Mucosa of rectum (tissue), 2 donors: ENCODE measurements around the gene SAPCD1.

Experiments
- H3K27ac ChIP-seq, 2 donors: one replicate each; pipeline ENCODE4 v1.7.0; 2013; ENCODE audit warnings: inconsistent platforms in 2 of 2, low read depth in 2 of 2, low read length in 2 of 2
- H3K27me3 ChIP-seq, 2 donors: one replicate each; pipeline ENCODE4 v1.7.0; 2013; ENCODE audit warnings: low read length in 2 of 2; ENCODE audit not compliant: control insufficient read depth in 2 of 2, insufficient read depth in 2 of 2
- H3K36me3 ChIP-seq, 2 donors: one replicate each; pipeline ENCODE4 v1.7.0; 2013; ENCODE audit warnings: low read length in 2 of 2; ENCODE audit not compliant: control insufficient read depth in 2 of 2, insufficient read depth in 2 of 2
- H3K4me1 ChIP-seq, 2 donors: one replicate each; pipeline ENCODE4 v1.7.0; 2013; ENCODE audit warnings: low read length in 2 of 2, mild to moderate bottlenecking in 1 of 2; ENCODE audit not compliant: control insufficient read depth in 2 of 2, insufficient read depth in 2 of 2
- H3K4me3 ChIP-seq, 2 donors: one replicate each; pipeline ENCODE4 v1.7.0; 2013; ENCODE audit warnings: low read length in 2 of 2
- H3K9ac ChIP-seq, 2 donors: one replicate each; pipeline ENCODE4 v1.7.0; 2013; ENCODE audit warnings: low read length in 2 of 2, low read depth in 1 of 2, mild to moderate bottlenecking in 1 of 2
- H3K9me3 ChIP-seq, 2 donors: one replicate each; pipeline ENCODE4 v1.7.0; 2013; ENCODE audit warnings: low read length in 2 of 2; ENCODE audit not compliant: control insufficient read depth in 2 of 2
- donor health status: healthy.
- donor health status: Normal muscosa, but diverticular disease.

Gene SAPCD1

GRCh38 chr6:31768363-31769257 is 6.2 kb downstream of the SAPCD1 start:
- no peak overlapping the region for H3K9ac ChIP-seq
- no peak overlapping the region for H3K27ac ChIP-seq

DNA sequence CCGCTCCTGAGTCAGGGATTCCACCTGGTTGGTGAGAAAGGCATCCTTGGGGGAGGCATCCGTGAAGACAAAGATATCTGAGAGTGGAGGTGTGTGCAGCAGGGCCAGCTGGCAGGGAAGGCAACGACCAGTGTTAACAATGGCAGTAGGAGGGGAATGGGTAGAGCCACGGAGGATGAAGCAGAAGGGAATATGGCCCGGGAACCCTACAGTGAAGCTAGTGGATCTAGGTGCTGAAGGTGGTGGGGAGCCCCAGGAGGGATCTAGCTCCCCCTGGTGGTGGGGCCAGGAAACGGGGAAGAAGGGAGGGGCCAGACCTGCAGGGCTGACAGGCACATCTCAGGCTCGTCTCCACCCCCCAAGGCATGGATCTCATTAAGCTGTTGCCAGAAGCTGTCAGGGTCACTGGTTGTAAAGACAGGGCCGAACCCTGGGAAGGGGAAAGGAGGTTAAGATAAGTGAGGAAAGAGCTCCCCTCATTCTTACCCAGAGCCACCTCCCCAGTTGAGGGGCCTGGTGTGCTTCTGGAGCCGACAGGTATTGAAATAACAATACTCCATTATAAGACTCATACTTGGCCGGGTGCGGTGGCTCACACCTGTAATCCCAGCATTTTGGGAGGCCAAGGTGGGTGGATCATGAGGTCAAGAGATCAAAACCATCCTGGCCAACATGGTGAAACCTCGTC is 7.4 kb downstream of the SAPCD1 start:
- H3K9ac ChIP-seq, result peak overlapping the region in 1 of 2 donors; percentile 46
- peak overlapping the region; percentile 65 to 72 for H3K27ac ChIP-seq
- H3K27me3 ChIP-seq, result no peaks in the 10 kb centered on the region
- peaks cover 0 to 10% of the 10 kb centered on the region in 2 donors for H3K4me1 ChIP-seq
- H3K36me3 ChIP-seq, result no peaks in the 10 kb centered on the region
- H3K9me3 ChIP-seq, result no peaks in the 10 kb centered on the region
- peak overlapping the region in 1 of 2 donors; percentile 3 for H3K4me3 ChIP-seq

More at GRCh38 chr6:31768363-31769257, 6.2 kb downstream of the SAPCD1 start:
- no peak overlapping the region for H3K4me3 ChIP-seq
- peaks cover 0 to 9% of the 10 kb centered on the region in 2 donors for H3K4me1 ChIP-seq
- no peaks in the 10 kb centered on the region for H3K36me3 ChIP-seq
- no peaks in the 10 kb centered on the region for H3K27me3 ChIP-seq
- no peaks in the 10 kb centered on the region for H3K9me3 ChIP-seq

DNA sequence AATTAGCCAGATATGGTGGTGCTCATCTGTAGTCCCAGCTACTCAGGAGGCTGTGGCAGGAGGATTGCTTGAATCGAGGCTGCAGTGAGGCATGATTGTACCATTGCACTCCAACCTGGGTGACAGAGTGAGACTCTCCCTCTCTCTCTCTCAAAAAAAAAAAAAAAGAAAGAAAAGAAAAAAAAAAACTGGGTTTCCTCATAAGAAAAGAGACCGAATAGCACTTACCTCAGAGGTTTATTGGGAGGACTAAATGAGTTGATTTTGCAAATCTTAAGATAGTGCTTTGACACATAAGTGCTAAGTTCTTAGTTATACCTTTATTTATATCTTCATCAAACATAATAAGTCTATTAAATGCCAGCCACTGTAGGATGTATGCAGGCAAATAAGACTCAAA is 8.4 kb downstream of the SAPCD1 start:
- Histone ChIP-seq H3K9me3 (no peaks in the 10 kb centered on the region), H3K27ac (peak overlapping the region; percentile 60 to 70), H3K4me3 (no peak overlapping the region), H3K9ac (no peak overlapping the region), H3K4me1 (peaks cover 9 to 19% of the 10 kb centered on the region in 2 donors), H3K27me3 (no peaks in the 10 kb centered on the region), H3K36me3 (no peaks in the 10 kb centered on the region)

DNA sequence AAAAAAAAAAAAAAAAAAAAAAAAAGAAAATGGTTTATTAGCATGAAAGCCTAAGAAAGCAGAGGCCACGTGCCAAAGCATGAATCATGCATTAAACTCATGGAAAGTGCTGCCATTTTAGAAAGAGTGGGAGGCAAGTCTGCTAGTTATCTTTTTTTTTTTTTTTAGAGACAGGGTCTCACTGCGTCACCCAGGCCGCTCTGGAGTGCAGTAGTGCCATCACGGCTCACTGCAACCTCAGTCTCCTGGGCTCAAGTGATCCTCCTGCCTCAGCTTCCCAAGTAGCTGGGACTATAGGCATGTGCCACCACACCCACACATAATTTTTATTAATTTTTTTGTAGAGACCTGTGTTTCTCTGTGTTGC is 9.5 kb downstream of the SAPCD1 start:
- peaks cover 21 to 30% of the 10 kb centered on the region in 2 donors for H3K4me1 ChIP-seq
- H3K27me3 ChIP-seq, result no peaks in the 10 kb centered on the region
- H3K36me3 ChIP-seq, result no peaks in the 10 kb centered on the region
- no peak overlapping the region for H3K4me3 ChIP-seq
- no peak overlapping the region for H3K9ac ChIP-seq
- no peaks in the 10 kb centered on the region for H3K9me3 ChIP-seq
- no peak overlapping the region for H3K27ac ChIP-seq

DNA sequence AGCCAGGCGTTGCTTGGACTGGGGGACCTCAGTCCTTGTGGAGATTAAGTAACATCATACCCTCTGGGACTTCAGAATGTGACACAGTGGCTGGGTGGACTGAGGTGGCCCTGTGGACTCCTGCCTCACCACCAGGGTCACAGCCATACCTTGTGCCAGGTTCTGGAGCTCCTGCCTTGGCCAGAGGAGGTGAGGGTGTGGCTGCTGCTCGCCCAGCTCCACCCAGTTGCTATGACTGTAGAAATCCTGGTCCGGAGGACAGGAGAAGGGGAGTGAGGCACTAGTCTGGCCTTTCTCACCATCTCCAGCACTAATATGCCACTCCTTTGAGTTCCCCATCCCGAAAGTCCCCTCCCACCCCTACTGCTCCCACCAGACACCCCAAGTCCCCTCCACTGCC is 12.7 kb downstream of the SAPCD1 start:
- H3K4me1 ChIP-seq, result peaks cover 27 to 32% of the 10 kb centered on the region in 2 donors
- no peaks in the 10 kb centered on the region for H3K27me3 ChIP-seq
- no peaks in the 10 kb centered on the region for H3K9me3 ChIP-seq
- H3K4me3 ChIP-seq, result no peak overlapping the region
- H3K27ac ChIP-seq, result peak overlapping the region; percentile 74 to 85
- peak overlapping the region in 1 of 2 donors; percentile 66 for H3K9ac ChIP-seq
- peaks cover 5 to 6% of the 10 kb centered on the region in 2 donors for H3K36me3 ChIP-seq

GRCh38 chr6:31775633-31776484 is 13.4 kb downstream of the SAPCD1 start:
- Histone ChIP-seq H3K27ac (peak overlapping the region; percentile 74 to 85), H3K4me3 (no peak overlapping the region), H3K9me3 (no peaks in the 10 kb centered on the region), H3K36me3 (peaks cover 11 to 13% of the 10 kb centered on the region in 2 donors), H3K27me3 (no peaks in the 10 kb centered on the region), H3K4me1 (peaks cover 27 to 32% of the 10 kb centered on the region in 2 donors), H3K9ac (peak overlapping the region; percentile 32 to 77)

GRCh38 chr6:31776485-31776988 is 14.1 kb downstream of the SAPCD1 start:
- Histone ChIP-seq H3K36me3 (peaks cover 14 to 19% of the 10 kb centered on the region in 2 donors), H3K9ac (peak overlapping the region; percentile 56 to 77), H3K9me3 (no peaks in the 10 kb centered on the region), H3K4me1 (peaks cover 27 to 32% of the 10 kb centered on the region in 2 donors), H3K27ac (peak overlapping the region; percentile 74 to 81), H3K4me3 (peak overlapping the region; percentile 52 to 54), H3K27me3 (no peaks in the 10 kb centered on the region)

DNA sequence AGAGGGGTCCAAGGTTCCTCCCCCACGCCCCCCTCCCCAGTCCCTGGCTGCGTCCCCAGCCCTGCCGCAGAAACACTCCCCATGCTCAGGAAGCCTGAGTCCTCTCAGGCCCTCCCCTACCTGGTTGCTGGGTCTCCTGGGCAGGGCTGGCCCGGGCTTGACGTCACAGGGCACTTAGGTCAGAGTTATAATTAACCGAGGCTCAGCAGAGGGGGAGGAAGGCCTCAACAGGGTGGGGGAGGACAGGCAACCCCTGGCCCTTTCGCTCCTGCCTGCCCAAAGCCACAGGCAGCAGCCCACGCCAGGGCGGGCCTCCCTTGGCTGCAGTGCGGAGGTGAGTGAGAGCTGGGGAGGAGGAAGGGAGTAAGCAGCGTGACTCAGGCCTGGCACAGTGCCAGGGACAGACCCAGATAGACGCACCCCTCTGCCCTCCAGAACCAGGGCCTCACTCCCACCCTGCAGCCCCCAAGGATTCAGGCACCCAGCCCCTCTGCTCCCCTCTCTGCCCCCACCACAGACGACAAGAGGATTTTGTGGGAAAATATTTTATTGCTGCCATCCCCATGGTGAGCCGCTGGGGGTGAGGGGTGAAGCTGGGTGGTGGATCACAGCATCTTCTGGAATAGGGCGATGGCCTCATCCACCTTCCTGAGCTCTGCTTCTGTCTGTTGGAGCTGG is 14.7 kb downstream of the SAPCD1 start, which contains the start of gene VWA7:
Gene VWA7, minus strand, starts transcription at position 340 of the 678 bp plus-strand sequence. CDS start 549 bp downstream, outside the sequence.
- Histone ChIP-seq H3K4me3 (peak within 1 kb of the TSS; percentile 52 to 54), H3K27ac (peak within 1 kb of the TSS; percentile 74 to 81)

DNA sequence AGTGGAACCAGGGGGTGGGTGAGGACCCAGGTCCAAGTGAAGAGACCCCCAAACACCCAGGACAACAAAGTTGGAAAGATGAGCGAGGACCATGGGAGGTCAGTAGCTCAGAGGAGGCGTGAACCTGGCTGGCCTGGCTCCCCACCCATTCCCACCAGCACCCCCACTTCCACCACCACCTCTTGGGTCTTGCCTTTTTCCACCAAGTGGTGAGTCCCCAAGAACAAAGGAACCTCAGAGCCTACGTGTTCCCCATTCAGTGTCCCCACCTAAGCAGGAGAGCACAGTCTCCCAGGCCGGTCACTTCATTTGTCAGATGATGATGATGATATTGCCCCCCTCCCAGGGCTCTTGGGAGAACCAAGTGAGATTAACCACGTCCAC is 15.2 kb downstream of the SAPCD1 start:
- H3K27me3 ChIP-seq, result no peaks in the 10 kb centered on the region
- no peak overlapping the region for H3K4me3 ChIP-seq
- H3K36me3 ChIP-seq, result peaks cover 17 to 30% of the 10 kb centered on the region in 2 donors
- H3K9me3 ChIP-seq, result no peaks in the 10 kb centered on the region
- peak overlapping the region in 1 of 2 donors; percentile 56 for H3K9ac ChIP-seq
- peaks cover 27 to 32% of the 10 kb centered on the region in 2 donors for H3K4me1 ChIP-seq
- peak overlapping the region; percentile 74 to 81 for H3K27ac ChIP-seq

More for the DNA sequence above, 14.7 kb downstream of the SAPCD1 start, which contains the start of gene VWA7:
- Histone ChIP-seq H3K27me3 (no peaks in the 10 kb centered on the region), H3K9ac (peak within 1 kb of the TSS; percentile 56 to 77), H3K36me3 (peaks cover 15 to 25% of the 10 kb centered on the region in 2 donors), H3K9me3 (no peaks in the 10 kb centered on the region), H3K4me1 (peaks cover 27 to 32% of the 10 kb centered on the region in 2 donors)
